Naive thymus-derived CD4-positive, alpha-beta T cell (primary cell): ENCODE data around the gene LMBR1. TPM values are rescaled to one million over a fixed set of nuclear protein-coding genes. Genes with fewer than 3 reads are reported as not detected.
"Not testable (repeated sequence)": the region's sequence is repeated elsewhere in the genome, so short reads cannot be mapped to it uniquely, and the experiment has no call there.

Experiments
- ATAC-seq: fragments of 150-1000 bp; cut with Tn5 transposase; 2 replicates; pipeline ENCODE4 v1.10.0; 2021; ENCODE audit warnings: mild to moderate bottlenecking, moderate library complexity
- CTCF ChIA-PET: fragments of 350-600 bp; sonication (Branson Sonifier 250); formaldehyde crosslinking; loops from one replicate; lab custom pipeline; 2021; ENCODE audit warnings: antibody characterized with exemption; lab: Charles Lee
- POLR2A ChIA-PET: fragments of 350-600 bp; sonication (Branson Sonifier 250); formaldehyde crosslinking; loops from one replicate; lab custom pipeline; 2021; ENCODE audit warnings: antibody characterized with exemption, inconsistent platforms; lab: Charles Lee
- DNase-seq, 9 donors: peaks; one replicate each; pipeline versions ENCODE4 v3.0.0 to v3.0.0-alpha.2; 2020 to 2022; ENCODE audit warnings: mixed read lengths in 1 of 9
- H3K27ac ChIP-seq: one replicate; pipeline ENCODE4 v1.7.0; 2013; ENCODE audit warnings: mild to moderate bottlenecking, low read depth, low read length, moderate library complexity
- H3K27me3 ChIP-seq, 2 donors: one replicate each; pipeline ENCODE4 v1.7.0; 2013; ENCODE audit warnings: low read length in 2 of 2, mild to moderate bottlenecking in 2 of 2, moderate library complexity in 2 of 2; ENCODE audit not compliant: control insufficient read depth in 2 of 2, insufficient read depth in 2 of 2
- H3K36me3 ChIP-seq, 3 experiments: 1 replicate in 2 of 3; 2 replicates in 1 of 3; pipeline ENCODE4 v1.7.0; 2013; ENCODE audit warnings: low read length in 3 of 3, mild to moderate bottlenecking in 3 of 3, moderate library complexity in 1 of 3; ENCODE audit not compliant: insufficient read depth in 3 of 3, control insufficient read depth in 2 of 3
- H3K4me1 ChIP-seq, 2 donors: one replicate each; pipeline ENCODE4 v1.7.0; 2013; ENCODE audit warnings: low read length in 2 of 2, mild to moderate bottlenecking in 2 of 2, moderate library complexity in 1 of 2; ENCODE audit not compliant: control insufficient read depth in 2 of 2, insufficient read depth in 2 of 2
- H3K4me3 ChIP-seq: 2 replicates; pipeline ENCODE4 v1.7.0; 2013; ENCODE audit warnings: mild to moderate bottlenecking, low read length
- H3K9me3 ChIP-seq, 3 experiments: 1 replicate in 2 of 3; 2 replicates in 1 of 3; pipeline ENCODE4 v1.7.0; 2013; ENCODE audit warnings: low read length in 3 of 3; ENCODE audit not compliant: control insufficient read depth in 2 of 3
- H3K27ac Mint-ChIP-seq, 9 donors: one replicate each; pipeline ENCODE4 v1.8.0; 2020 to 2022; ENCODE audit warnings: mixed read lengths in 9 of 9, mild to moderate bottlenecking in 8 of 9, moderate library complexity in 5 of 9, inconsistent platforms in 2 of 9
- H3K27me3 Mint-ChIP-seq, 5 donors: one replicate each; pipeline ENCODE4 v1.8.0; 2021 to 2022; ENCODE audit warnings: mixed read lengths in 5 of 5, mild to moderate bottlenecking in 1 of 5
- H3K36me3 Mint-ChIP-seq, 5 donors: one replicate each; pipeline ENCODE4 v1.8.0; 2020 to 2022; ENCODE audit warnings: mixed read lengths in 5 of 5, mild to moderate bottlenecking in 3 of 5, inconsistent platforms in 1 of 5
- H3K4me1 Mint-ChIP-seq, 7 donors: one replicate each; pipeline ENCODE4 v1.8.0; 2020 to 2022; ENCODE audit warnings: mixed read lengths in 7 of 7, mild to moderate bottlenecking in 3 of 7, inconsistent platforms in 1 of 7
- H3K4me3 Mint-ChIP-seq, 10 donors: one replicate each; pipeline ENCODE4 v1.8.0; 2020 to 2022; ENCODE audit warnings: mild to moderate bottlenecking in 10 of 10, mixed read lengths in 10 of 10, moderate library complexity in 6 of 10, inconsistent platforms in 2 of 10
- H3K9me3 Mint-ChIP-seq, 11 donors: one replicate each; pipeline ENCODE4 v1.8.0; 2020 to 2022; ENCODE audit warnings: mixed read lengths in 11 of 11, mild to moderate bottlenecking in 4 of 11, inconsistent platforms in 1 of 11, moderate library complexity in 1 of 11
- intact Hi-C, 2 donors: fragments of 100-400 bp; cut with micrococcal nuclease; formaldehyde crosslinking; loops; one replicate each; pipeline ENCODE4 v1.15.1; 2023
- polyA plus RNA-seq, 2 donors: library from polyadenylated mRNA; unstranded; fragments of 300-500 nt; fragmentation: Illumina TruSeq; gene quantifications; one replicate each; pipeline ENCODE4 v1.2.3, GENCODE V29; 2021
- total RNA-seq, 6 experiments: library from RNA in 5 of 6; stranded (reverse) in 5 of 6; gene quantifications; 1 replicate in 5 of 6; 2 replicates in 1 of 6; pipeline ENCODE4 v1.2.3 and lab custom pipeline; 2021 to 2026

LMBR1 gene
- total and polyA plus RNA-seq, 7 experiments from 2014 or later: 34.5 to 101 (median 63.3) TPM

DNA sequence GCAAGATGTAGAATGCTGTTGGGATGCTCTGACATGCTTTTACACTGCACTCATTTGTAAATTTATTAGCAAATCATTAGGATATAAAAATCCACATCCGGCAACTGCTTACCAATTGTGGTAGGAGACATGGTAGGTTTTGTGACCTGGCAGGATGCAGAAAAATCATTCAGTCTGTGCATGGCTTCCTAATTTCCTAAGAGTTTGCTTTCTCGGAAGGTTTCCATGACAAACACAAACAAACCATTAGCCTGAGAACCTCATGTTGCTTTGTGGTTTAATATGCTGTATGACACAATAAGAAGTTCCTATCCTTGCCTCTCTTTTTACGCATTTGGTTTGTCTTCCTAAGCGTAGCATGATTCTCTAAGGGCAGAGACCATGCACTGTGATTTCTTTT, 14.7 kb upstream of the LMBR1 start:
- ATAC-seq: no peak
- intact Hi-C loops: loop anchor here (2.0 to 5.0 kb wide), 4 partner anchors 15 to 343 kb away; partner anchors contain the start of genes LMBR1 (in 1 of the 2), NOM1 (in 1 of the 2) and UBE3C (in 1 of the 2)
- Histone ChIP-seq H3K9me3 (no peaks in the 10 kb centered on the region), H3K27ac (no peak overlapping the region), H3K4me1 (peaks cover 0 to 11% of the 10 kb centered on the region in 2 donors), H3K36me3 (no peaks in the 10 kb centered on the region), H3K27me3 (no peaks in the 10 kb centered on the region), H3K4me3 (no peak overlapping the region)
- Mint-ChIP-seq H3K9me3 (peaks cover 0 to 1% (median 0%) of the 10 kb centered on the region in 11 donors), H3K4me1 (peaks cover 9 to 15% (median 10%) of the 10 kb centered on the region in 7 donors), H3K27ac (no peak overlapping the region), H3K36me3 (peaks cover 0 to under 1% (median 0%) of the 10 kb centered on the region in 5 donors), H3K27me3 (peaks cover 0 to 18% (median 6%) of the 10 kb centered on the region in 5 donors), H3K4me3 (no peak overlapping the region)
- CTCF ChIA-PET: no interaction called here
- DNase-seq: no peak
- POLR2A ChIA-PET: interaction anchor here (1.0 kb wide), 1 partner anchor 15 kb away, joined by 3 read pairs; no protein-coding TSS in a partner anchor

DNA sequence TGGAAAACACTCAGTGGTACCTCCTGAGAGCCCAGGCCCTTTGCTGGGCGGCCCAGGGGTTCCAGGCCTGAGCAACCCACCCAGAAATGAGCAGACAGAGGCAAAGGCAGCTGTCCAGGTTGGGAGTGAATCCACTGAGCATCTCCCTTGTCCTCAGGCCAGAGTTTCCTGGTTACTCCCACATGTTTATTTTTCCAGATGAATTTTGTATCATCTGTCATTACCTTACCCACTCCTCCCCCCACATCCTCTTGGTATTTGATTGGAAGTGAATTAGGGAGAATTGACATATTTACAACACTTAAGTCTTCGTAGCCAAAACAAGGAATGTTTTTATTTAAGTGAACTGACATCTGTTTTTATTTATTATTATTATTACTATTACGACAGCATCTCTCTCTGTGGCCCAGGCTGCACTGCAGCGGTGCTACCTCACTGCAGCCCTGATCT, 13.2 kb upstream of the LMBR1 start:
- Histone ChIP-seq H3K36me3 (no peaks in the 10 kb centered on the region), H3K27ac (no peak overlapping the region), H3K4me1 (peaks cover 0 to 11% of the 10 kb centered on the region in 2 donors), H3K27me3 (peaks cover 0 to 2% of the 10 kb centered on the region in 2 donors), H3K4me3 (no peak overlapping the region), H3K9me3 (no peaks in the 10 kb centered on the region)
- ChIA-PET POLR2A (interaction anchor here (1.9 kb wide), 1 partner anchor 13 kb away, joined by 7 read pairs; the partner anchor contains the start of gene LMBR1), CTCF (no interaction called here)
- H3K4me3 Mint-ChIP-seq: no peak overlapping the region
- H3K27ac Mint-ChIP-seq: no peak overlapping the region
- peaks cover 10 to 15% (median 13%) of the 10 kb centered on the region in 7 donors for H3K4me1 Mint-ChIP-seq
- ATAC-seq: no peak
- H3K27me3 Mint-ChIP-seq: peaks cover 0 to 10% (median 0%) of the 10 kb centered on the region in 5 donors
- DNase-seq: no peak
- H3K36me3 Mint-ChIP-seq: no peaks in the 10 kb centered on the region
- H3K9me3 Mint-ChIP-seq: peaks cover 0 to 1% (median 0%) of the 10 kb centered on the region in 11 donors
- intact Hi-C loops: loop anchor here in 1 of 2 donors (5.0 kb wide), 2 partner anchors 41 to 231 kb away; partner anchors contain the start of genes NOM1 and UBE3C

DNA sequence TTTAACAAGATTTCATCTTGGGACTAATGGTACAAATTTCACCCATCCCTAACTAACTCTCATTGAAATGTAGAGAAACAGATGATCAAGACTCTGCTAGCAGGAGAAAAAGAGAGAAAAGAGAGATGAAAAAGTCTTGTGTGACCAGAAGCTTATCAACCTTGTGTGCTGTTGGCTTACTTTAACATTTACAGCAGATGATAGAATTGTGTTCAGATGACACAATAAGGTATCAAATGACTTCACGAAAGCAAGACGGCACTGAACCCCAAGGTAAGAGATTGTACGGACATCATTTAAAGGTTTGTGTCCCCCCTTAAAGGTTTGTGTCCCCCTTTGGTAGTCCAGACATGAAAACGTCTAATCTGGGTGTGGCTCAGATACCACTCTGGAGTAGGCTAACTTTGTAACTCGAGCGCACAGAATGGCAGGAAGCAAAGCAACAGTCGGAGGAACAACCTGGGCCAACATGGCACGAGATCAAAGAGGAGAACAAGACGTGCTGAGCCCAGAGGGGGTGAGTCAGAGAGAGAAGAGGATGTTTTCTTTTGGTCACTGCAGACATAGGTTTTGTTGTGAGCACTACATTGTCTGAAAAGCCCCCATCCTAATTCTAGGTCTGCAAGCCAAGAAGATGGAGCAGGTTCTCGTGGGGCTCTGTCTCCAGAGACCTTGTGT, 10.4 kb upstream of the LMBR1 start:
- H3K4me1 Mint-ChIP-seq: peaks cover 7 to 13% (median 10%) of the 10 kb centered on the region in 7 donors
- peak; percentile 46 for ATAC-seq
- Histone ChIP-seq H3K4me1 (peaks cover 0 to 11% of the 10 kb centered on the region in 2 donors), H3K9me3 (no peaks in the 10 kb centered on the region), H3K27me3 (peaks cover 0 to 2% of the 10 kb centered on the region in 2 donors), H3K4me3 (no peak overlapping the region), H3K36me3 (no peaks in the 10 kb centered on the region), H3K27ac (no peak overlapping the region)
- H3K4me3 Mint-ChIP-seq: peak overlapping the region in 9 of 10 donors; percentile 1 to 59 (median 51)
- peaks cover 0 to 5% (median 0%) of the 10 kb centered on the region in 5 donors for H3K27me3 Mint-ChIP-seq
- POLR2A ChIA-PET: interaction anchor here (1.1 kb wide), 1 partner anchor 10 kb away, joined by 6 read pairs; the partner anchor contains the start of gene LMBR1
- CTCF ChIA-PET: no interaction called here
- H3K36me3 Mint-ChIP-seq: no peaks in the 10 kb centered on the region
- intact Hi-C loops: no loop called here
- no peaks in the 10 kb centered on the region for H3K9me3 Mint-ChIP-seq
- DNase-seq: peak in 6 of 9 donors; percentile 12 to 43 (median 28)
- peak overlapping the region; percentile 22 to 56 (median 44) for H3K27ac Mint-ChIP-seq

DNA sequence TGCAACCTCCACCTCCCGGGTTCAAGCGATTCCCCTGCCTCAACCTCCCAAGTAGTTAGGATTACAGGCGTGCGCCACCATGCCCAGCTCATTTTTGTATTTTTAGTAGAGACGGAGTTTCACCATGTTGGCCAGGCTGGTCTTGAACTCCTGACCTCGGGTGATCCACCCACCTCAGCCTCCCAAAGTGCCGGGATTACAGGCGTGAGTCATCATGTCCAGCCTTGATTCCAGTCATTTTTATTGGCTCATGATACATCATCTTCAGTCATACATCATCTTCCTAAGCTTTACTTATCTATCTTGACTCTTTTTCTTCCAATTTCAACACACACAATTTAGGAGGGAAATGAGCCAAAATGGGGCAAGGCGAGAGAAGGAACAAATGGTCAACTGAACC, 7.1 kb upstream of the LMBR1 start:
- peaks cover 0 to 11% of the 10 kb centered on the region in 2 donors for H3K4me1 ChIP-seq
- CTCF ChIA-PET, POLR2A ChIA-PET, H3K27ac ChIP-seq, H3K27ac Mint-ChIP-seq, H3K27me3 ChIP-seq, H3K9me3 Mint-ChIP-seq, H3K27me3 Mint-ChIP-seq, ATAC-seq, H3K4me3 Mint-ChIP-seq, H3K4me3 ChIP-seq, intact Hi-C loops, H3K36me3 Mint-ChIP-seq, H3K36me3 ChIP-seq, H3K9me3 ChIP-seq, DNase-seq: not testable (repeated sequence)
- H3K4me1 Mint-ChIP-seq: peaks cover 10 to 26% (median 18%) of the 10 kb centered on the region in 7 donors

DNA sequence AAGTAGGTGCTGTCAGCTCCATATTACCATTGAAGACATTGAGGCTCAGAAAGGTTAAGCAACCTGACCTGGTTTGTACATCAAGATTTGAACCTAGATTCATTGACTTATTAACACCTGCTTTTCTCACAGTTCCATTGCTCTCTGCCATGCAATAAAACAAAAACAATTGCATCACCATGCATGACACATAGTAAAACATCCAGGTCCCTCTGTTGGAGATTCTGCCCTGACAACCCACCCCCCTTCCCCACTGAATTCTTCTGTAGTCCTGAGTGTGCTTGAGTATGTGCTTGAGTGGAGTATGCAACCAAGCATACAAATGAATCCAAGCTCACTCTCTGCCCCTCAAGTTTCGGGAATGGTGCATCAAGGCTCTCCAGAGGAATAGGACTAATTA, 6.0 kb upstream of the LMBR1 start:
- H3K4me3 ChIP-seq: no peak overlapping the region
- intact Hi-C loops: loop anchor here (10.0 kb wide), 3 partner anchors 284 to 1806 kb away; partner anchors contain the start of gene NCAPG2 (in 1 of the 2)
- no peaks in the 10 kb centered on the region for H3K36me3 Mint-ChIP-seq
- H3K27ac ChIP-seq: no peak overlapping the region
- DNase-seq (no peak), ATAC-seq (no peak)
- no peaks in the 10 kb centered on the region for H3K9me3 Mint-ChIP-seq
- H3K4me3 Mint-ChIP-seq: no peak overlapping the region
- peaks cover 0 to 11% of the 10 kb centered on the region in 2 donors for H3K4me1 ChIP-seq
- H3K27me3 Mint-ChIP-seq: peaks cover 0 to 5% (median 0%) of the 10 kb centered on the region in 5 donors
- CTCF ChIA-PET: no interaction called here
- no peak overlapping the region for H3K27ac Mint-ChIP-seq
- peaks cover 13 to 36% (median 27%) of the 10 kb centered on the region in 7 donors for H3K4me1 Mint-ChIP-seq
- H3K27me3 ChIP-seq: peaks cover 0 to 2% of the 10 kb centered on the region in 2 donors
- no peaks in the 10 kb centered on the region for H3K9me3 ChIP-seq
- POLR2A ChIA-PET: no interaction called here
- no peaks in the 10 kb centered on the region for H3K36me3 ChIP-seq

DNA sequence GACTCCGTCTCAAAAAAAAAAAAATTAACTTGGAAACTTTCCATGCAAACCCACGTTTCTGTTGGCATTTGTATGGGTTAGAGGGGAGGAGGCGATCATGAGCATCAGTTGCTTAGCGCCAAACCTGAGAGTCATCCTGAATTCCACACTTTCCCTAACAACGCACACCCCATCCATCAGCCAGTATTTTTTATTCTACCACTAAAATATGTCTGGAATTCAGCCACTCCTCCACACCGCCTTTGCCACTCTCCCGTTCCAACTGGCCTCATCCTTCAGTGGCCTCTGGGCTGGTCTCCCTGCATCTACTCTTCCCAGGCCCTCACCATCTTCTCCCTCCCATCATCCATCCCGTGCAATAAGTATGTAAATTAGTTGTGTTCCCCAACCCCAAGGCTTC, 4.7 kb upstream of the LMBR1 start:
- intact Hi-C loops: loop anchor here (10.0 kb wide), 3 partner anchors 283 to 1807 kb away; partner anchors contain the start of gene NCAPG2 (in 1 of the 2)
- ATAC-seq: no peak
- POLR2A ChIA-PET: no interaction called here
- Mint-ChIP-seq H3K27ac (peak overlapping the region in 1 of 9 donors; percentile 71), H3K9me3 (no peaks in the 10 kb centered on the region), H3K4me3 (no peak overlapping the region), H3K4me1 (peaks cover 3 to 31% (median 18%) of the 10 kb centered on the region in 7 donors), H3K27me3 (peaks cover 0 to 4% (median 0%) of the 10 kb centered on the region in 5 donors), H3K36me3 (no peaks in the 10 kb centered on the region)
- Histone ChIP-seq H3K27me3 (peaks cover 0 to 2% of the 10 kb centered on the region in 2 donors), H3K4me1 (peaks cover 4 to 7% of the 10 kb centered on the region in 2 donors), H3K36me3 (no peaks in the 10 kb centered on the region), H3K4me3 (no peak overlapping the region), H3K27ac (no peak overlapping the region), H3K9me3 (no peaks in the 10 kb centered on the region)
- CTCF ChIA-PET: no interaction called here
- no peak for DNase-seq
